ENCODE results near the gene ZNF223. TPM values are rescaled to one million over a fixed set of nuclear protein-coding genes. Genes with fewer than 3 reads are reported as not detected.

ZNF223 gene
- total RNA-seq, 5 donors from 2014 or later (not counting 1 experiment from before 2014, with no cell fraction given), result 2.5 to 6.8 (median 5.9) TPM

- no peak overlapping the region for H3K27ac Mint-ChIP-seq
- CTCF ChIA-PET, result no interaction called here
- no peaks in the 10 kb centered on the region for H3K27me3 Mint-ChIP-seq
Measured at GRCh38 chr19:44092108-44092507, 40.3 kb downstream of the ZNF223 start.

GRCh38 chr19:44093931-44094765 lies 42.3 kb downstream of the ZNF223 start, which contains the start of gene ZNF224:
Gene ZNF224, plus strand, starts transcription at chr19:44094361. Its CDS starts 3,513 bp downstream, at chr19:44097874.
- peaks cover 24% of the 10 kb centered on the region for H3K36me3 Mint-ChIP-seq
- ATAC-seq (replicated peaks in 1 of 4), result peak; percentile 90 to 94 (median 90)
- peak; percentile 61 to 89 (median 74) for DNase-seq
- H3K4me1 Mint-ChIP-seq, result peaks cover 26 to 30% (median 29%) of the 10 kb centered on the region in 3 donors
- H3K27me3 ChIP-seq (replicated peaks in 1 of 2; ENCODE audit: control insufficient read depth in 2 of 2, extremely low read depth in 1 of 2, insufficient read depth in 2 of 2, low read length in 1 of 2), result no peaks in the 10 kb centered on the region
- H3K9me3 Mint-ChIP-seq, result peaks cover 0 to 5% (median 3%) of the 10 kb centered on the region in 3 donors
- CTCF ChIA-PET, result interaction anchor here in 1 of 2 donors (1.4 to 1.7 kb wide), 2 partner anchors 405 to 426 kb away, joined by 3 to 4 read pairs; no protein-coding TSS in a partner anchor
- peak within 1 kb of the TSS; percentile 98 to 99 (median 98) for H3K4me3 Mint-ChIP-seq
- no peaks in the 10 kb centered on the region for H3K9me3 ChIP-seq
- no peaks in the 10 kb centered on the region for H3K27me3 Mint-ChIP-seq
- WGBS (ENCODE audit: insufficient coverage), result under 1% methylated on average over 38 of the region's 50 CpGs
- peaks cover 6 to 10% of the 10 kb centered on the region in 2 experiments for H3K4me1 ChIP-seq (ENCODE audit: control insufficient read depth in 1 of 2, extremely low read depth in 1 of 2, insufficient read depth in 2 of 2, low read length in 2 of 2)
- peak within 1 kb of the TSS; percentile 70 to 96 for H3K27ac Mint-ChIP-seq
- peak within 1 kb of the TSS; percentile 83 to 96 for H3K4me3 ChIP-seq (ENCODE audit: control insufficient read depth in 1 of 2, extremely low read depth in 1 of 2, low read length in 1 of 2)
- POLR2A ChIA-PET, result no interaction called here
- peaks cover 0 to 20% of the 10 kb centered on the region in 2 donors for H3K36me3 ChIP-seq (ENCODE audit: control insufficient read depth in 2 of 2, extremely low read depth in 1 of 2, insufficient read depth in 1 of 2, low read length in 1 of 2)
- H3K27ac ChIP-seq (ENCODE audit: low read length), result peak within 1 kb of the TSS; percentile 71

More at GRCh38 chr19:44092108-44092507, 40.3 kb downstream of the ZNF223 start:
- POLR2A ChIA-PET, result no interaction called here
- H3K4me3 ChIP-seq (ENCODE audit: control insufficient read depth in 1 of 2, extremely low read depth in 1 of 2, low read length in 1 of 2), result no peak overlapping the region
- WGBS (ENCODE audit: insufficient coverage), result 83% methylated on average over 2 of the region's 4 CpGs
- Mint-ChIP-seq H3K9me3 (peaks cover 0 to 1% (median under 1%) of the 10 kb centered on the region in 3 donors), H3K4me3 (peak overlapping the region in 1 of 3 donors; percentile 99), H3K36me3 (peaks cover 12% of the 10 kb centered on the region), H3K4me1 (peaks cover 17 to 18% (median 17%) of the 10 kb centered on the region in 3 donors)
- DNase-seq (no peak), ATAC-seq (replicated peaks in 1 of 4) (no peak)
- H3K27me3 ChIP-seq (replicated peaks in 1 of 2; ENCODE audit: control insufficient read depth in 2 of 2, extremely low read depth in 1 of 2, insufficient read depth in 2 of 2, low read length in 1 of 2), result no peaks in the 10 kb centered on the region
- H3K36me3 ChIP-seq (ENCODE audit: control insufficient read depth in 2 of 2, extremely low read depth in 1 of 2, insufficient read depth in 1 of 2, low read length in 1 of 2), result peaks cover 0 to 5% of the 10 kb centered on the region in 2 donors
- H3K4me1 ChIP-seq (ENCODE audit: control insufficient read depth in 1 of 2, extremely low read depth in 1 of 2, insufficient read depth in 2 of 2, low read length in 2 of 2), result peaks cover 6 to 10% of the 10 kb centered on the region in 2 experiments
- no peak overlapping the region for H3K27ac ChIP-seq (ENCODE audit: low read length)
- H3K9me3 ChIP-seq, result no peaks in the 10 kb centered on the region

GRCh38 chr19:44107751-44108150 lies 55.9 kb downstream of the ZNF223 start:
- Mint-ChIP-seq H3K4me1 (peaks cover 8 to 12% (median 10%) of the 10 kb centered on the region in 3 donors), H3K9me3 (peaks cover 20 to 62% (median 53%) of the 10 kb centered on the region in 3 donors), H3K27me3 (no peaks in the 10 kb centered on the region), H3K36me3 (peaks cover 56% of the 10 kb centered on the region), H3K27ac (no peak overlapping the region), H3K4me3 (no peak overlapping the region)
- Histone ChIP-seq H3K36me3 (ENCODE audit: control insufficient read depth in 2 of 2, extremely low read depth in 1 of 2, insufficient read depth in 1 of 2, low read length in 1 of 2) (peaks cover 6 to 28% of the 10 kb centered on the region in 2 donors), H3K4me1 (ENCODE audit: control insufficient read depth in 1 of 2, extremely low read depth in 1 of 2, insufficient read depth in 2 of 2, low read length in 2 of 2) (peaks cover 6 to 8% of the 10 kb centered on the region in 2 experiments), H3K4me3 (ENCODE audit: control insufficient read depth in 1 of 2, extremely low read depth in 1 of 2, low read length in 1 of 2) (no peak overlapping the region), H3K27me3 (replicated peaks in 1 of 2; ENCODE audit: control insufficient read depth in 2 of 2, extremely low read depth in 1 of 2, insufficient read depth in 2 of 2, low read length in 1 of 2) (no peaks in the 10 kb centered on the region), H3K27ac (ENCODE audit: low read length) (no peak overlapping the region), H3K9me3 (peaks cover 19% of the 10 kb centered on the region)
- POLR2A ChIA-PET, result no interaction called here
- 100% methylated on average over 3 of the region's 3 CpGs for WGBS (ENCODE audit: insufficient coverage)
- DNase-seq, result no peak
- no peak for ATAC-seq (replicated peaks in 1 of 4)
- CTCF ChIA-PET, result no interaction called here

- Histone ChIP-seq H3K4me1 (ENCODE audit: control insufficient read depth in 1 of 2, extremely low read depth in 1 of 2, insufficient read depth in 2 of 2, low read length in 2 of 2) (peaks cover 6 to 19% of the 10 kb centered on the region in 2 experiments), H3K27ac (ENCODE audit: low read length) (no peak overlapping the region), H3K27me3 (replicated peaks in 1 of 2; ENCODE audit: control insufficient read depth in 2 of 2, extremely low read depth in 1 of 2, insufficient read depth in 2 of 2, low read length in 1 of 2) (no peaks in the 10 kb centered on the region), H3K36me3 (ENCODE audit: control insufficient read depth in 2 of 2, extremely low read depth in 1 of 2, insufficient read depth in 1 of 2, low read length in 1 of 2) (peaks cover 6 to 13% of the 10 kb centered on the region in 2 donors), H3K9me3 (peaks cover 12% of the 10 kb centered on the region), H3K4me3 (ENCODE audit: control insufficient read depth in 1 of 2, extremely low read depth in 1 of 2, low read length in 1 of 2) (no peak overlapping the region)
- ChIA-PET POLR2A (no interaction called here), CTCF (no interaction called here)
- Mint-ChIP-seq H3K27me3 (no peaks in the 10 kb centered on the region), H3K36me3 (peaks cover 39% of the 10 kb centered on the region), H3K9me3 (peaks cover 17 to 50% (median 42%) of the 10 kb centered on the region in 3 donors), H3K4me1 (peaks cover 22 to 24% (median 23%) of the 10 kb centered on the region in 3 donors), H3K27ac (no peak overlapping the region), H3K4me3 (no peak overlapping the region)
- ATAC-seq (replicated peaks in 1 of 4) (no peak), DNase-seq (no peak)
Measured at GRCh38 chr19:44109458-44109857, 57.6 kb downstream of the ZNF223 start.

GRCh38 chr19:44111910-44112463 lies 60.2 kb downstream of the ZNF223 start:
- Histone ChIP-seq H3K27ac (ENCODE audit: low read length) (no peak overlapping the region), H3K27me3 (replicated peaks in 1 of 2; ENCODE audit: control insufficient read depth in 2 of 2, extremely low read depth in 1 of 2, insufficient read depth in 2 of 2, low read length in 1 of 2) (no peaks in the 10 kb centered on the region), H3K36me3 (ENCODE audit: control insufficient read depth in 2 of 2, extremely low read depth in 1 of 2, insufficient read depth in 1 of 2, low read length in 1 of 2) (peaks cover 0 to 7% of the 10 kb centered on the region in 2 donors), H3K4me3 (ENCODE audit: control insufficient read depth in 1 of 2, extremely low read depth in 1 of 2, low read length in 1 of 2) (no peak overlapping the region), H3K9me3 (peaks cover 4% of the 10 kb centered on the region), H3K4me1 (ENCODE audit: control insufficient read depth in 1 of 2, extremely low read depth in 1 of 2, insufficient read depth in 2 of 2, low read length in 2 of 2) (peaks cover 6 to 21% of the 10 kb centered on the region in 2 experiments)
- H3K4me1 Mint-ChIP-seq, result peaks cover 35 to 38% (median 35%) of the 10 kb centered on the region in 3 donors
- peaks cover 12 to 34% (median 28%) of the 10 kb centered on the region in 3 donors for H3K9me3 Mint-ChIP-seq
- ChIA-PET CTCF (no interaction called here), POLR2A (interaction anchor here in 1 of 2 donors (0.7 kb wide), 1 partner anchor 16 kb away, joined by 3 read pairs; no protein-coding TSS in a partner anchor)
- peaks cover 36% of the 10 kb centered on the region for H3K36me3 Mint-ChIP-seq
- ATAC-seq (replicated peaks in 1 of 4), result no peak
- WGBS (ENCODE audit: insufficient coverage), result 44% methylated on average over 10 of the region's 17 CpGs
- DNase-seq, result peak in 1 of 35 experiments; percentile 4
- peak overlapping the region; percentile 50 to 97 (median 71) for H3K4me3 Mint-ChIP-seq
- no peak overlapping the region for H3K27ac Mint-ChIP-seq
- no peaks in the 10 kb centered on the region for H3K27me3 Mint-ChIP-seq

- Histone ChIP-seq H3K4me3 (ENCODE audit: control insufficient read depth in 1 of 2, extremely low read depth in 1 of 2, low read length in 1 of 2) (peak overlapping the region; percentile 72 to 99), H3K27ac (ENCODE audit: low read length) (no peak overlapping the region), H3K4me1 (ENCODE audit: control insufficient read depth in 1 of 2, extremely low read depth in 1 of 2, insufficient read depth in 2 of 2, low read length in 2 of 2) (peaks cover 6 to 21% of the 10 kb centered on the region in 2 experiments), H3K9me3 (peaks cover 3% of the 10 kb centered on the region), H3K36me3 (ENCODE audit: control insufficient read depth in 2 of 2, extremely low read depth in 1 of 2, insufficient read depth in 1 of 2, low read length in 1 of 2) (peaks cover 0 to 7% of the 10 kb centered on the region in 2 donors), H3K27me3 (replicated peaks in 1 of 2; ENCODE audit: control insufficient read depth in 2 of 2, extremely low read depth in 1 of 2, insufficient read depth in 2 of 2, low read length in 1 of 2) (no peaks in the 10 kb centered on the region)
- Mint-ChIP-seq H3K27me3 (no peaks in the 10 kb centered on the region), H3K9me3 (peaks cover 10 to 26% (median 24%) of the 10 kb centered on the region in 3 donors), H3K27ac (peak overlapping the region in 1 of 2 donors; percentile 89), H3K4me1 (peaks cover 35 to 38% (median 35%) of the 10 kb centered on the region in 3 donors), H3K4me3 (peak overlapping the region; percentile 96 to 97 (median 97)), H3K36me3 (peaks cover 34% of the 10 kb centered on the region)
- 5% methylated on average over 9 of the region's 11 CpGs for WGBS (ENCODE audit: insufficient coverage)
- CTCF ChIA-PET, result no interaction called here
- POLR2A ChIA-PET, result no interaction called here
- no peak for DNase-seq
- ATAC-seq (replicated peaks in 1 of 4), result no peak
Measured at GRCh38 chr19:44112802-44113137, 60.9 kb downstream of the ZNF223 start.
